Vagina (tissue), 2 donors: Measurements from ENCODE around the gene TNFAIP8L1. TPM values are rescaled to one million over a fixed set of nuclear protein-coding genes. Genes with fewer than 3 reads are reported as not detected.
"Not testable (repeated sequence)": the region's sequence is repeated elsewhere in the genome, so short reads cannot be mapped to it uniquely, and the experiment has no call there.

ENCODE experiments used
- DNase-seq, 2 donors: peaks; one replicate each; pipeline ENCODE4 v3.0.0-alpha.2; 2017; ENCODE audit errors: extremely low spot score in 2 of 2
- H3K27ac ChIP-seq: fragments of 200-600 bp; sonication (generic); one replicate; pipeline ENCODE4 v1.5.1; 2019
- H3K27me3 ChIP-seq: fragments of 200-600 bp; sonication (generic); one replicate; pipeline ENCODE4 v1.5.1; 2019
- H3K36me3 ChIP-seq, 2 donors: fragments of 200-600 bp; sonication (generic); one replicate each; pipeline ENCODE4 v1.5.1; 2017 to 2019
- H3K4me1 ChIP-seq: fragments of 200-600 bp; sonication (generic); one replicate; pipeline ENCODE4 v1.5.1; 2019
- H3K4me3 ChIP-seq, 2 donors: fragments of 200-600 bp; sonication (generic); 1 replicate in 1 of 2; 2 replicates in 1 of 2; pipeline ENCODE4 v1.5.1; 2016 to 2019
- H3K9me3 ChIP-seq: fragments of 200-600 bp; sonication (generic); one replicate; pipeline ENCODE4 v1.5.1; 2019
- POLR2A ChIP-seq, 2 donors: fragments of 450-650 bp; IDR thresholded peaks; one replicate each; pipeline ENCODE4 v1.6.1; 2017; ENCODE audit warnings: antibody characterized with exemption in 2 of 2, mild to moderate bottlenecking in 2 of 2, moderate library complexity in 2 of 2
- POLR2AphosphoS5 ChIP-seq, 2 donors: sonication (generic); formaldehyde crosslinking; IDR thresholded peaks; one replicate each; pipeline ENCODE4 v1.9.0; 2017; ENCODE audit warnings: antibody characterized with exemption in 2 of 2, mild to moderate bottlenecking in 2 of 2, low read depth in 1 of 2; ENCODE audit not compliant: insufficient read depth in 1 of 2
- intact Hi-C: fragments of 100-400 bp; cut with DNase I; formaldehyde crosslinking; loops from one replicate; pipeline ENCODE4 v1.15.1; 2023
- total RNA-seq: library from RNA; depleted of rRNA; stranded (reverse); fragments of >200 nt; gene quantifications from one replicate; pipeline ENCODE4 v1.2.3, GENCODE V29; 2016
- TF ChIP-seq, protein P1 (sequence below), 3 experiments: fragments of 450-650 bp in 2 of 3; fragments of 200-600 bp in 1 of 3; sonication (generic) in 1 of 3; IDR thresholded peaks; one replicate each; pipeline ENCODE4 v1.5.1; 2017 to 2019; ENCODE audit warnings: antibody characterized with exemption in 3 of 3, mild to moderate bottlenecking in 2 of 3, moderate library complexity in 2 of 3

The TNFAIP8L1 gene
- total RNA-seq, 1 donor from 2014 or later = 13.0 TPM

DNA sequence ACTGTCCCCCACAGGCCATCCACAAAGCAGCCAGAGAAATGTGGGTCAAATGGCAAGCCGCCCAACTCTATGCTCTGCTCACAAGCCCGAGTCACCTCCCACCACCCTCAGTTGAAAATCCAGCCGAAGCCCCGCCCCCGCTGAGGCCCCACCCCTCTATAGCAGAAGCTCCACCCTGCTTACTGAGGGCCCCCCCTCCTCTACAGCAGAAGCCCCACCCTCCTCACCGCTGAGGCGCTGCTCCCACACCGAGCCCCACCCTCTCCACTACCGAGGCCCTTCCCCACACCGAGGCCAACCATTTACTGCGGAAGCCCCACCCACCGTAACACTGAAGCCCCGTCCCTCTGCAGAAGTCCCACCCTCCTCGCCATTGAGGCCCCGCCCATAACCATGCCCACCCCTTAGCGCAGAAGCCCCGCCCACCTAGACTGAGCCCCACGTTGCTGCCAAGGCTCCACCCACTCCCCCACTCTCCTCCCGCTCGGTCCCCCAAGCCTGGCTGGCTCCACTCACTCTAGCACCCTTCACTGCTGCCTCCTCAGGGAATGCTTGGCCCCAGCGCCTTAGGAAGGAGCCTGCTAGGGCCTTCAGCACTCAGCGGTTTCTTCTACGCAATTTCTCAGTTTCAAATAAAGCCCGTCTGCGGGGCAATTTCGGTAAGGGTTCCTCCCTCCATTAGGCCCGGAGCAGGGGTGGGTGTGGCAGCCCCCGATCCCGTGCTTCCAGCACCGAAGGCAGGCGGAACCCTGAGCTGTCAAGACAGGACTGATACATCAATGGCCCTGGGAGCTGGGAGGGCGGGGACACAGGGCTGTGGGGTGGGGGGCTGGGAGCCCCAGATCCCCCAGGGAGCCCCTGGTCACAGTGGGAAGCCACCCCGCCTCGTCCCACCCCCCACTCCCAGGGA lies 39.8 kb downstream of the TNFAIP8L1 start:
- H3K4me3 ChIP-seq = no peak overlapping the region
- peaks cover 0 to 54% of the 10 kb centered on the region in 2 donors for H3K36me3 ChIP-seq
- no peaks in the 10 kb centered on the region for H3K27me3 ChIP-seq
- H3K4me1 ChIP-seq = no peaks in the 10 kb centered on the region
- no peak for DNase-seq
- intact Hi-C loops = no loop called here
- H3K9me3 ChIP-seq = no peaks in the 10 kb centered on the region
- TF ChIP-seq POLR2AphosphoS5 (IDR thresholded peaks at IDR 0.05; ENCODE audit: insufficient read depth in 1 of 2, low read depth in 1 of 2) (no peak), POLR2A (IDR thresholded peaks at IDR 0.05) (no peak)
- TF ChIP-seq, protein P1, sequence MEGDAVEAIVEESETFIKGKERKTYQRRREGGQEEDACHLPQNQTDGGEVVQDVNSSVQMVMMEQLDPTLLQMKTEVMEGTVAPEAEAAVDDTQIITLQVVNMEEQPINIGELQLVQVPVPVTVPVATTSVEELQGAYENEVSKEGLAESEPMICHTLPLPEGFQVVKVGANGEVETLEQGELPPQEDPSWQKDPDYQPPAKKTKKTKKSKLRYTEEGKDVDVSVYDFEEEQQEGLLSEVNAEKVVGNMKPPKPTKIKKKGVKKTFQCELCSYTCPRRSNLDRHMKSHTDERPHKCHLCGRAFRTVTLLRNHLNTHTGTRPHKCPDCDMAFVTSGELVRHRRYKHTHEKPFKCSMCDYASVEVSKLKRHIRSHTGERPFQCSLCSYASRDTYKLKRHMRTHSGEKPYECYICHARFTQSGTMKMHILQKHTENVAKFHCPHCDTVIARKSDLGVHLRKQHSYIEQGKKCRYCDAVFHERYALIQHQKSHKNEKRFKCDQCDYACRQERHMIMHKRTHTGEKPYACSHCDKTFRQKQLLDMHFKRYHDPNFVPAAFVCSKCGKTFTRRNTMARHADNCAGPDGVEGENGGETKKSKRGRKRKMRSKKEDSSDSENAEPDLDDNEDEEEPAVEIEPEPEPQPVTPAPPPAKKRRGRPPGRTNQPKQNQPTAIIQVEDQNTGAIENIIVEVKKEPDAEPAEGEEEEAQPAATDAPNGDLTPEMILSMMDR (IDR thresholded peaks at IDR 0.05) = no peak
- H3K27ac ChIP-seq = no peak overlapping the region

GRCh38 chr19:4680021-4680420 lies 40.7 kb downstream of the TNFAIP8L1 start:
- DNase-seq, H3K27ac ChIP-seq, H3K4me1 ChIP-seq, intact Hi-C loops, H3K4me3 ChIP-seq, H3K27me3 ChIP-seq, H3K9me3 ChIP-seq: not testable (repeated sequence)
- peaks cover 0 to 63% of the 10 kb centered on the region in 2 donors for H3K36me3 ChIP-seq

DNA sequence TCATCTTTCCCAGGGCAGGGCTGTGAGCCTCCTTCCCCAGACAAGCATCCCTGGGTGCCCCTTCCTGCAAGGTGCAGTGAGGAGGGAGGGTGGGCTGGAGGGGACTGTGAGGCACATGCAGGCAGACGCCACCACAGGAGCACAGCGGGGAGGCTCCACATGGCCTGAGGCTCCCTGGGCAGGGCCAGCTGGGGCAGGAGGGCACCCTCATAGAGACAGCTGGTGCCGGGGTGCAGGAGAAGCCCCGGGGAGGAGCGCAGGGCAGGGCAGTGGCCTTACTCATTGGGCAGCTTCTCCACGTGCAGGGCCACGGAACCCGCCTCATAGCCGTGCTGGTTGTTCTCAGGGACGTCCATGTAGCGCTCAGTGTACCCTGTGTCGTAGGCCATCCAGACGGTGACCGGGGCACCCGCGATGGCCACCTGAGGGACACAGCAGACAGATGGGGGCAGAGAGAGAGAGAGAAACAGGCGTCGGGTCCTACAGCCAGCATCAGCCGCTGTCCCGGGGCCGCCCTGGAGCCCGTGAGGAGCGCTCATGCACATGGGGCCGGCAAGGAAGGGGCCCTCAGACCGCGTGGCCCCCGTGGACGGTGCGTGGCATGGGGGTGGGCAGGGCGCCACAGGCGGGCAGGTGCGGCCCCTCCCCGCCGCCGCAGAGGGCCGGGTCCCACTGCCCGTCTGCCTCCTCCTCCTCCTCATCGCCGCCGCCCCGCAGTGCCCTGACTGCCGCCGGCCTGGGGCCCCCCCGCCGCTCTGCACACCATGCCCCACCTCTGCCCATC lies 43.3 kb downstream of the TNFAIP8L1 start:
- no peaks in the 10 kb centered on the region for H3K4me1 ChIP-seq
- H3K4me3 ChIP-seq = no peak overlapping the region
- no peak overlapping the region for H3K27ac ChIP-seq
- H3K27me3 ChIP-seq = no peaks in the 10 kb centered on the region
- H3K9me3 ChIP-seq = no peaks in the 10 kb centered on the region
- DNase-seq = no peak
- TF ChIP-seq POLR2AphosphoS5 (IDR thresholded peaks at IDR 0.05; ENCODE audit: insufficient read depth in 1 of 2, low read depth in 1 of 2) (no peak), POLR2A (IDR thresholded peaks at IDR 0.05) (no peak)
- TF ChIP-seq, protein P1 (IDR thresholded peaks at IDR 0.05) = no peak
- H3K36me3 ChIP-seq = peaks cover 0 to 69% of the 10 kb centered on the region in 2 donors
- intact Hi-C loops = no loop called here

DNA sequence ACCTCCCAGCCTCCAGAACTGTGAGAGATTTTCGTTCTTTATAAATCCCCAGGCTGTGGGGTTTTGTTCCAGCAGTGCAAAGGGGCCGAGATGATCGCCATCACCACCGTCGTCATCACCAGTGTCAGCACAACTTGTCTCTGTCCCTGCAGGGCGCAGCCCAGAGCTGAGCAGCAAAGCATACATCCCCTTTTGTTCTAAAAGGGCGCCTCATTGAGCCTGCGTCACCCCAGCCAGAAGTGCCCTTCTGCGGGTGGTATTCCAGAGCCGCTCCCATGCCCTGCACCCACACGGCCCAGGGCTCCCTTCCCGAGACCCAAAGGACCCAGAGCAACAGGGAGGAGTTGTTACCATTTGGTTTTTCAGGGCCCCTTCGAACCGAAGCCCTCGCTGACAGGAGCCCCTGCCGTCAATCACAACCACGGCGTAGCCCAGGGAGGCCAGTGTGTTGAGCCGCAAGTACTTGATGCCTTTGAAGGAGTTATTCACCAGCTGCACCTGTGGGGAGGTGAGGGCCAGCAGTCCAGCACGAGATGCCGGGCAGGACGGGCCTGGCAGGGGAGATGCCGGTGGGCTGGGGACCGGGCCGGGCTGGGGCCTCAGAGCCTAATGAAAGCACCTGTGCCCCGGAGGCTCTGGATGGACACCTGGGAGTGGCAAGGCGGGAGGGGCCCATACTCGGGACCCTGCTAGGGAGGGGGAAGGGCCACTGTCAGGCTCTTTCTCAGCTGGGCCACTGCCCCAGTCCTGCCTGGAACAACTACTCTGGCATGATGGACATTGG lies 45.2 kb downstream of the TNFAIP8L1 start:
- H3K27ac ChIP-seq = no peak overlapping the region
- H3K36me3 ChIP-seq = peaks cover 0 to 83% of the 10 kb centered on the region in 2 donors

More for the DNA sequence above, 45.2 kb downstream of the TNFAIP8L1 start:
- Histone ChIP-seq H3K9me3 (no peaks in the 10 kb centered on the region), H3K27me3 (no peaks in the 10 kb centered on the region), H3K4me3 (no peak overlapping the region), H3K4me1 (no peaks in the 10 kb centered on the region)
- intact Hi-C loops = no loop called here
- TF ChIP-seq POLR2AphosphoS5 (IDR thresholded peaks at IDR 0.05; ENCODE audit: insufficient read depth in 1 of 2, low read depth in 1 of 2) (no peak), POLR2A (IDR thresholded peaks at IDR 0.05) (no peak)
- TF ChIP-seq, protein P1 (IDR thresholded peaks at IDR 0.05) = no peak
- DNase-seq = no peak
